ENCODE measurements around the gene SLC30A1. TPM values are rescaled to one million over a fixed set of nuclear protein-coding genes. Genes with fewer than 3 reads are reported as not detected.

The SLC30A1 gene
- total and polyA plus RNA-seq, 10 of the 15 experiments (the other 5 are each of a cell fraction or from before 2014, with no cell fraction given) = 3.5 to 14.1 (median 8.8) TPM

GRCh38 chr1:211605603-211606331, 26.8 kb upstream of the SLC30A1 start (continued):
- TF ChIP-seq RUNX3 (IDR thresholded peaks at IDR 0.05; ENCODE audit: low read length) = no peak

GRCh38 chr1:211605034-211605433, 26.1 kb upstream of the SLC30A1 start:
- WGBS (ENCODE audit: insufficient coverage, insufficient replicate concordance, low lambda C conversion rate, missing lambda C conversion rate) = 98% methylated on average over 2 of the region's 2 CpGs
- no peak for FAIRE-seq
- Histone ChIP-seq H3K9me3 (replicated peaks; ENCODE audit: control insufficient read depth, insufficient read depth, low read length) (no peaks in the 10 kb centered on the region), H3K36me3 (ENCODE audit: control insufficient read depth in 2 of 2, insufficient read depth in 2 of 2, low read length in 1 of 2) (no peaks in the 10 kb centered on the region), H3K27ac (ENCODE audit: control insufficient read depth, insufficient read depth) (no peak overlapping the region), H4K20me1 (ENCODE audit: control insufficient read depth, insufficient read depth) (no peaks in the 10 kb centered on the region), H3K4me3 (no peak overlapping the region; the same call in 1 of the 2 replicates), H3K27me3 (replicated peaks in 1 of 2; ENCODE audit: control insufficient read depth in 2 of 2, insufficient read depth in 2 of 2, low read length in 1 of 2) (no peaks in the 10 kb centered on the region), H3K9ac (ENCODE audit: control insufficient read depth, insufficient read depth, low read length) (no peak overlapping the region), H3K4me2 (ENCODE audit: control insufficient read depth, insufficient read depth) (no peak overlapping the region; the same call in 1 of the 2 replicates), H3K79me2 (ENCODE audit: control insufficient read depth, insufficient read depth, low read length) (peaks cover 3% of the 10 kb centered on the region), H2AFZ (ENCODE audit: control insufficient read depth, low read depth, low read length) (no peak overlapping the region), H3K4me1 (ENCODE audit: control insufficient read depth, insufficient read depth, low read length) (peaks cover 15% of the 10 kb centered on the region)
- ATAC-seq = no peak
- DNase-seq (ENCODE audit: low read depth, low spot score) = no peak
- ChIA-PET CTCF (interaction anchor here (0.7 to 1.1 kb wide), 4 partner anchors 10 to 125 kb away, joined by 3 read pairs; no protein-coding TSS in a partner anchor), POLR2A (interaction anchor here (0.5 kb wide), 1 partner anchor 218 kb away, joined by 3 read pairs; no protein-coding TSS in a partner anchor), RAD21 (ENCODE audit: unreplicated experiment) (interaction anchor here (1.8 kb wide), 1 partner anchor 24 kb away, joined by 6 read pairs; no protein-coding TSS in a partner anchor), SMC1A (ENCODE audit: uncharacterized antibody, unreplicated experiment) (interaction anchor here (0.6 to 1.5 kb wide), 2 partner anchors 47 to 385 kb away, joined by 3 to 4 read pairs; no protein-coding TSS in a partner anchor)
- in situ Hi-C loops (cut with MboI) (no loop called here), intact Hi-C loops (cut with micrococcal nuclease; ENCODE audit: unreplicated experiment) (no loop called here)
- BruUV-seq (replicated peaks) = no TSS peak
- no peak for TF ChIP-seq STAT3 (IDR thresholded peaks at IDR 0.05; ENCODE audit: low read depth, low read length)
- no peak for TF ChIP-seq ZNF687 (IDR thresholded peaks at IDR 0.05)
- TF ChIP-seq IRF4 (IDR thresholded peaks at IDR 0.05; ENCODE audit: low read depth, low read length) = no peak
- TF ChIP-seq SPI1 (IDR thresholded peaks at IDR 0.05; ENCODE audit: borderline replicate concordance, insufficient read depth, low read depth, low read length) = no peak
- TF ChIP-seq SUZ12 (IDR thresholded peaks at IDR 0.05; ENCODE audit: unreplicated experiment) = no peak
- no peak for TF ChIP-seq E2F4 (IDR thresholded peaks at IDR 0.05; ENCODE audit: low read depth, low read length)
- TF ChIP-seq ZBTB4 (CRISPR knock-in tag; IDR thresholded peaks at IDR 0.05) = no peak
